Chondrocyte (in vitro differentiated cells): ENCODE data around the gene HBS1L. TPM values are rescaled to one million over a fixed set of nuclear protein-coding genes. Genes with fewer than 3 reads are reported as not detected.

ENCODE experiments used
- DNase-seq: peaks from one replicate; pipeline ENCODE4 v3.0.0; 2021; ENCODE audit warnings: mixed read lengths, low spot score
- H3K27ac Mint-ChIP-seq: one replicate; pipeline ENCODE4 v1.8.0; 2021; ENCODE audit warnings: mild to moderate bottlenecking, moderate library complexity, mixed read lengths; ENCODE audit not compliant: unreplicated experiment
- H3K27me3 Mint-ChIP-seq: 2 replicates; pipeline ENCODE4 v1.8.0; 2021; ENCODE audit warnings: low read depth, mixed read lengths
- H3K36me3 Mint-ChIP-seq: 2 replicates; pipeline ENCODE4 v1.8.0; 2021; ENCODE audit warnings: low read depth, mixed read lengths
- H3K4me1 Mint-ChIP-seq: 2 replicates; pipeline ENCODE4 v1.8.0; 2021; ENCODE audit warnings: low read depth, mild to moderate bottlenecking, mixed read lengths
- H3K4me3 Mint-ChIP-seq: one replicate; pipeline ENCODE4 v1.8.0; 2021; ENCODE audit warnings: mild to moderate bottlenecking, moderate library complexity, mixed read lengths; ENCODE audit not compliant: unreplicated experiment
- H3K9me3 Mint-ChIP-seq: 2 replicates; pipeline ENCODE4 v1.8.0; 2021; ENCODE audit warnings: low read depth, mixed read lengths
- total RNA-seq: library from RNA; stranded (reverse); gene quantifications from 3 replicates; pipeline ENCODE4 v1.2.1, GENCODE V29; 2021
- TF ChIP-seq, protein P1 (sequence below): fragments of 200-600 bp; sonication (generic); IDR thresholded peaks from 2 replicates; pipeline ENCODE4 v1.5.0; 2021; ENCODE audit warnings: antibody characterized with exemption, mild to moderate bottlenecking, moderate library complexity

The HBS1L gene
- total RNA-seq, 1 donor from 2014 or later = 70.4 TPM

- H3K27me3 Mint-ChIP-seq = no peaks in the 10 kb centered on the region
- no peak for DNase-seq
- H3K4me3 Mint-ChIP-seq = no peak overlapping the region
- H3K4me1 Mint-ChIP-seq = peaks cover 8% of the 10 kb centered on the region
- TF ChIP-seq, protein P1, sequence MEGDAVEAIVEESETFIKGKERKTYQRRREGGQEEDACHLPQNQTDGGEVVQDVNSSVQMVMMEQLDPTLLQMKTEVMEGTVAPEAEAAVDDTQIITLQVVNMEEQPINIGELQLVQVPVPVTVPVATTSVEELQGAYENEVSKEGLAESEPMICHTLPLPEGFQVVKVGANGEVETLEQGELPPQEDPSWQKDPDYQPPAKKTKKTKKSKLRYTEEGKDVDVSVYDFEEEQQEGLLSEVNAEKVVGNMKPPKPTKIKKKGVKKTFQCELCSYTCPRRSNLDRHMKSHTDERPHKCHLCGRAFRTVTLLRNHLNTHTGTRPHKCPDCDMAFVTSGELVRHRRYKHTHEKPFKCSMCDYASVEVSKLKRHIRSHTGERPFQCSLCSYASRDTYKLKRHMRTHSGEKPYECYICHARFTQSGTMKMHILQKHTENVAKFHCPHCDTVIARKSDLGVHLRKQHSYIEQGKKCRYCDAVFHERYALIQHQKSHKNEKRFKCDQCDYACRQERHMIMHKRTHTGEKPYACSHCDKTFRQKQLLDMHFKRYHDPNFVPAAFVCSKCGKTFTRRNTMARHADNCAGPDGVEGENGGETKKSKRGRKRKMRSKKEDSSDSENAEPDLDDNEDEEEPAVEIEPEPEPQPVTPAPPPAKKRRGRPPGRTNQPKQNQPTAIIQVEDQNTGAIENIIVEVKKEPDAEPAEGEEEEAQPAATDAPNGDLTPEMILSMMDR = no peak
- peaks cover 4% of the 10 kb centered on the region for H3K36me3 Mint-ChIP-seq
- H3K27ac Mint-ChIP-seq = no peak overlapping the region
- no peaks in the 10 kb centered on the region for H3K9me3 Mint-ChIP-seq
Observed at GRCh38 chr6:135043846-135044245, 10.8 kb downstream of the HBS1L start.

DNA sequence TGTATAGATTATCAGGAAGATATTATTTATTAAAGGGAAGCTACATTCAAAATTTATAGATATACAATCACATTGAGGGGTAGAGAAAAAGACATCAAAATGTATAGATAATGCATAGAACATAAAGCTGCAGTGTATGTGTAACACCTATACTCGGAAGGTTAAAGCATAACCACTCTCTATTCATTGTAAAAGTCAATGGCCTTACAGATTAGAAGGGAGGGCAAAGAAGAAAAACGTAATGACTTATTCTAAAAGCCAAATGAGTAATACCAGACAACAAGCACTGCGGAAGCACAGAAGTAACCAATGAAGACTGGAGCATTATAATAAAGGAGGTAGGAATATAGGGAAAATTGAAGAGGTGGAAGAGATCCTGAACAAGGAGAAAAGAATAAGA is 11.3 kb downstream of the HBS1L start:
- peaks cover 2% of the 10 kb centered on the region for H3K36me3 Mint-ChIP-seq
- H3K4me3 Mint-ChIP-seq = no peak overlapping the region
- no peaks in the 10 kb centered on the region for H3K9me3 Mint-ChIP-seq
- peaks cover 8% of the 10 kb centered on the region for H3K4me1 Mint-ChIP-seq
- no peak overlapping the region for H3K27ac Mint-ChIP-seq
- H3K27me3 Mint-ChIP-seq = no peaks in the 10 kb centered on the region
- no peak for DNase-seq
- TF ChIP-seq, protein P1 = no peak

DNA sequence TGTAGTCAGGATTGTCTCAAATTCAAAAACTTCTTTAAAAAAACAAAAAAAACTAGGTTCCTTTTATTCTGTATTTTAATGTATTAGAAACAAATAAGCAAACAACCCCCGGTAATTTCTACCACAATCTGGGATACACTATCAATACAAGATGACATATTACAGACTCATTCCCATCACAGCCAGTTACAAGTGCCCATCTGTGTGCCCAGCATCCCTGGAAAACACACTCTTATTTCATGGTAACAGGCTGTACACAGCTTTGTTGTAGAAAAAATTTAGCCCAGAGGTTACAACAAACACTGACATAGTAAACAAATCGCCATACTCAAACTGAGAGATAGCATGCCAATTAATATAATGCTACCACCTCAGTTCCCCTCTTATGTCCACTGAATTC is 16.3 kb downstream of the HBS1L start:
- Mint-ChIP-seq H3K27me3 (no peaks in the 10 kb centered on the region), H3K4me1 (peaks cover 11% of the 10 kb centered on the region), H3K27ac (no peak overlapping the region)

GRCh38 chr6:135037541-135037940 is 17.1 kb downstream of the HBS1L start:
- H3K4me1 Mint-ChIP-seq = peaks cover 11% of the 10 kb centered on the region
- DNase-seq = no peak

More for the DNA sequence above, 16.3 kb downstream of the HBS1L start:
- no peak overlapping the region for H3K4me3 Mint-ChIP-seq
- TF ChIP-seq, protein P1 = no peak
- no peak for DNase-seq
- H3K36me3 Mint-ChIP-seq = peaks cover 12% of the 10 kb centered on the region
- no peaks in the 10 kb centered on the region for H3K9me3 Mint-ChIP-seq

DNA sequence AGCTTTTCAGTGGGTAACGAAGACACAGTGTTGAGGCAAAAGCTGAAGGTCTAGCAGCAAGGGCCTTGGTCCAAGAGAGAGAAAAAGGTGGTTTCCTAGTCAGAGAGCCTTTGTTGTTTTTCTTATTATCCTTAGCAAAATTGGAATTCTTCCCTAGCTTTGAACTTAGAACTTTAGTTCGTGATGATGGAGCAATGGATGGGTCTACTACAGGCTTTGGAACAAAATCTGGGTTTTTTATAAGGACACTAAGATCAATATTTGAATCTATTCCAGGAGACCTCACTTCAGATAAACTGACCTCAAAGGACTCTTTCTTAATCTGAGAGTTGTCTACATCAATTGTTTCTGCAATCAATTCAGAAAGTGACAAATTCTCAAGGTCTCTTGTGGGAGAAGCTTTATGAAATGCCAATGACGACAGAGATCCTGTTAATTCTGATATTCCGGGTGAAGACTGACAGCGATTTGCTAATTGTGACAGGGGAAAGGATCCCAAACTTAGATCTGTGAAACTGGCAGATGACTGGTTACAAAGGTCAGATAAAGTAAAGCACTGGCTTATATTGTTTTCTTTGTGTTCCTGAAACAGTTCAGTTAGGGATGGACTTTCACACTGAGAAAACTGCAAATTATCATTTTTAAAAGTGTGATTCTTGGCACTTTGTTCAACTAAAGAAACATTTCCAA is 17.7 kb downstream of the HBS1L start:
- Mint-ChIP-seq H3K36me3 (peaks cover 12% of the 10 kb centered on the region), H3K27ac (no peak overlapping the region), H3K9me3 (no peaks in the 10 kb centered on the region), H3K4me1 (peaks cover 11% of the 10 kb centered on the region), H3K27me3 (no peaks in the 10 kb centered on the region), H3K4me3 (no peak overlapping the region)
- no peak for DNase-seq
- TF ChIP-seq, protein P1 = no peak

More at GRCh38 chr6:135037541-135037940, 17.1 kb downstream of the HBS1L start:
- Mint-ChIP-seq H3K27me3 (no peaks in the 10 kb centered on the region), H3K27ac (no peak overlapping the region), H3K4me3 (no peak overlapping the region), H3K9me3 (no peaks in the 10 kb centered on the region), H3K36me3 (peaks cover 12% of the 10 kb centered on the region)
- TF ChIP-seq, protein P1 = no peak
